Breast epithelium (tissue), 4 donors: ENCODE data around the gene LRRC9. TPM values are rescaled to one million over a fixed set of nuclear protein-coding genes. Genes with fewer than 3 reads are reported as not detected.

Experiments used
- DNase-seq, 2 donors: peaks; one replicate each; pipeline ENCODE4 v3.0.0-alpha.2; 2019; ENCODE audit warnings: low spot score in 2 of 2
- H3K27ac ChIP-seq, 2 donors: fragments of 200-600 bp; sonication (generic) in 1 of 2; one replicate each; pipeline ENCODE4 v1.5.1; 2016 to 2019; ENCODE audit warnings: mild to moderate bottlenecking in 1 of 2
- H3K27me3 ChIP-seq, 2 donors: fragments of 200-600 bp; sonication (generic) in 1 of 2; one replicate each; pipeline versions ENCODE4 v1.5.1 to v1.6.0; 2017 to 2019; ENCODE audit warnings: control low read depth in 1 of 2, mild to moderate bottlenecking in 1 of 2
- H3K36me3 ChIP-seq: fragments of 200-600 bp; one replicate; pipeline ENCODE4 v1.5.1; 2019
- H3K4me1 ChIP-seq, 2 donors: fragments of 200-600 bp; sonication (generic); one replicate each; pipeline ENCODE4 v1.5.1; 2016 to 2019; ENCODE audit warnings: control low read depth in 1 of 2
- H3K4me3 ChIP-seq, 3 donors: fragments of 200-600 bp; sonication (generic); 1 replicate in 2 of 3; 2 replicates in 1 of 3; pipeline ENCODE4 v1.5.1; 2016 to 2019; ENCODE audit warnings: mild to moderate bottlenecking in 3 of 3, moderate library complexity in 2 of 3
- H3K9me3 ChIP-seq, 2 donors: fragments of 200-600 bp; sonication (generic) in 1 of 2; one replicate each; pipeline ENCODE4 v1.5.1; 2016 to 2019; ENCODE audit warnings: control low read depth in 1 of 2
- POLR2A ChIP-seq: fragments of 450-650 bp; IDR thresholded peaks from one replicate; pipeline ENCODE4 v1.6.1; 2016; ENCODE audit warnings: antibody characterized with exemption, mild to moderate bottlenecking, moderate library complexity
- POLR2AphosphoS5 ChIP-seq, 3 donors: sonication (generic); formaldehyde crosslinking; IDR thresholded peaks; one replicate each; pipeline ENCODE4 v1.6.1; 2017; ENCODE audit warnings: antibody characterized with exemption in 3 of 3
- intact Hi-C: fragments of 100-400 bp; cut with DNase I; formaldehyde crosslinking; loops from one replicate; pipeline ENCODE4 v1.15.1; 2023; ENCODE audit warnings: low total_unique reads
- total RNA-seq, 3 donors: library from RNA; depleted of rRNA; stranded (reverse); fragments of >200 nt; gene quantifications; one replicate each; pipeline ENCODE4 v1.1.0, GENCODE V29; 2016
- TF ChIP-seq, protein P1 (sequence below), 3 donors: fragments of 450-650 bp; IDR thresholded peaks; one replicate each; pipeline ENCODE4 v1.5.1; 2016 to 2017; ENCODE audit warnings: antibody characterized with exemption in 3 of 3, mild to moderate bottlenecking in 3 of 3, moderate library complexity in 3 of 3

Gene LRRC9
- total RNA-seq, 3 donors from 2014 or later: 0.16 TPM; not detected in 2

- intact Hi-C loops: no loop called here
Measured at GRCh38 chr14:59895721-59896120, 24.2 kb upstream of the LRRC9 start.

DNA sequence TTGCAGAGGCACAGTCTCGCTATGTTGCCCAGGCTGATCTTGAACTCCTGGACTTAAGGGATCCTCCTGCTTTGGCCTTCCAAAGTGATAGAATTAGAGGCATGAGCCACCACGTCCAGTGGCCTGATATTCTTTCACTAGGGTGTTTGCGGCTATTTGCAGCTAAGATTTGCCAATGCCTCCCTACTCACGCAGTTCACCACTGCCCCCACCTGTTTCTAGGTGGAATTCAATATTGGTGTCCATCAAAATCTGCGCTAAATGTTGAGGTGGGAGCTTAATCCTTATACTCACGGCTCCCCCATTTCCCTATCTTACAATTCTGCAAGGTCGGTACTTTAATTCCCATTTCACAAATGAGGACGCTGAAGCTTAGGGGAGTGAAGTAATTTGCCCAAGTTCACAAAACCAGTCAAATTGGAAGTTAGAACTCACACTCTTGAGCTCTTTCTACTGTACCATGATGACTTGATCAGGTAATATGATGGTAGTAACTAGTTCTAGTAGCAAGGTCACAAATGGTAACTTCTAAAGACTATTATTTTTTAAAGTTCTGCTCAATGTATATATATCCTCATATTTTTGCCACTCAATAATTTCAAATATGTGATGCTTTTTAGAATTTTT, 22.1 kb upstream of the LRRC9 start:
- Histone ChIP-seq H3K36me3 (no peaks in the 10 kb centered on the region), H3K27ac (no peak overlapping the region), H3K27me3 (no peaks in the 10 kb centered on the region), H3K4me3 (no peak overlapping the region), H3K9me3 (no peaks in the 10 kb centered on the region), H3K4me1 (no peaks in the 10 kb centered on the region)
- intact Hi-C loops: no loop called here
- DNase-seq: no peak
- TF ChIP-seq POLR2A: no peak
- TF ChIP-seq, protein P1, sequence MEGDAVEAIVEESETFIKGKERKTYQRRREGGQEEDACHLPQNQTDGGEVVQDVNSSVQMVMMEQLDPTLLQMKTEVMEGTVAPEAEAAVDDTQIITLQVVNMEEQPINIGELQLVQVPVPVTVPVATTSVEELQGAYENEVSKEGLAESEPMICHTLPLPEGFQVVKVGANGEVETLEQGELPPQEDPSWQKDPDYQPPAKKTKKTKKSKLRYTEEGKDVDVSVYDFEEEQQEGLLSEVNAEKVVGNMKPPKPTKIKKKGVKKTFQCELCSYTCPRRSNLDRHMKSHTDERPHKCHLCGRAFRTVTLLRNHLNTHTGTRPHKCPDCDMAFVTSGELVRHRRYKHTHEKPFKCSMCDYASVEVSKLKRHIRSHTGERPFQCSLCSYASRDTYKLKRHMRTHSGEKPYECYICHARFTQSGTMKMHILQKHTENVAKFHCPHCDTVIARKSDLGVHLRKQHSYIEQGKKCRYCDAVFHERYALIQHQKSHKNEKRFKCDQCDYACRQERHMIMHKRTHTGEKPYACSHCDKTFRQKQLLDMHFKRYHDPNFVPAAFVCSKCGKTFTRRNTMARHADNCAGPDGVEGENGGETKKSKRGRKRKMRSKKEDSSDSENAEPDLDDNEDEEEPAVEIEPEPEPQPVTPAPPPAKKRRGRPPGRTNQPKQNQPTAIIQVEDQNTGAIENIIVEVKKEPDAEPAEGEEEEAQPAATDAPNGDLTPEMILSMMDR (IDR thresholded peaks at IDR 0.05): peak in 2 of 3 donors; percentile 58 to 65

More at GRCh38 chr14:59895721-59896120, 24.2 kb upstream of the LRRC9 start:
- no peaks in the 10 kb centered on the region for H3K36me3 ChIP-seq
- H3K9me3 ChIP-seq: no peaks in the 10 kb centered on the region
- no peak overlapping the region for H3K27ac ChIP-seq
- no peak overlapping the region for H3K4me3 ChIP-seq
- no peak for DNase-seq
- no peaks in the 10 kb centered on the region for H3K27me3 ChIP-seq
- H3K4me1 ChIP-seq: no peaks in the 10 kb centered on the region
- TF ChIP-seq POLR2A: no peak
- no peak for TF ChIP-seq POLR2AphosphoS5 (IDR thresholded peaks at IDR 0.05)
- TF ChIP-seq, protein P1 (IDR thresholded peaks at IDR 0.05): no peak

DNA sequence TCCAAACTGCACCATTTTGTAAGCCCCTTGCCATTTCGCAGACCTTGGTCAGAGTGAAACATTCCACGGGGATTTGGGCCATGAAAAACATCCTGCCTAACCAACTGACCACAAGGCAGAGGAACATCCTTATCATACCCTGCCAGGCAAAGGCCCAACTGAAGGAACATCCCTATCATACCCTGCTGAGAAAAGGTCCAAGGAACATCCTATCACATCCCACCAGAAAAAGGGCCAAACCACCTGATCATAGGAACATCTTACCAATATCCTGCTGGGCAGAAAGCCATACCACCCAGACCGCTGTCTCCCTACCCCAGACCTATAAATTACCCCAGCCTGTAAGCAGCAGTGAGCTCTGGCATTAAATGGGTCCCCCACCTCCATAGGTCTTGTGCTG, 19.4 kb upstream of the LRRC9 start:
- Histone ChIP-seq H3K27ac (no peak overlapping the region), H3K36me3 (no peaks in the 10 kb centered on the region), H3K9me3 (no peaks in the 10 kb centered on the region), H3K4me3 (no peak overlapping the region), H3K27me3 (no peaks in the 10 kb centered on the region), H3K4me1 (no peaks in the 10 kb centered on the region)
- TF ChIP-seq, protein P1 (IDR thresholded peaks at IDR 0.05): no peak
- TF ChIP-seq POLR2A: no peak
- TF ChIP-seq POLR2AphosphoS5 (IDR thresholded peaks at IDR 0.05): no peak
- no peak for DNase-seq
- intact Hi-C loops: no loop called here

GRCh38 chr14:59904184-59904583, 15.8 kb upstream of the LRRC9 start:
- no peaks in the 10 kb centered on the region for H3K27me3 ChIP-seq
- H3K4me3 ChIP-seq: no peak overlapping the region
- intact Hi-C loops: no loop called here
- no peak overlapping the region for H3K27ac ChIP-seq
- no peaks in the 10 kb centered on the region for H3K4me1 ChIP-seq
- DNase-seq: no peak
- no peaks in the 10 kb centered on the region for H3K9me3 ChIP-seq
- TF ChIP-seq POLR2A (no peak), POLR2AphosphoS5 (IDR thresholded peaks at IDR 0.05) (no peak)
- TF ChIP-seq, protein P1 (IDR thresholded peaks at IDR 0.05): no peak
- no peaks in the 10 kb centered on the region for H3K36me3 ChIP-seq

DNA sequence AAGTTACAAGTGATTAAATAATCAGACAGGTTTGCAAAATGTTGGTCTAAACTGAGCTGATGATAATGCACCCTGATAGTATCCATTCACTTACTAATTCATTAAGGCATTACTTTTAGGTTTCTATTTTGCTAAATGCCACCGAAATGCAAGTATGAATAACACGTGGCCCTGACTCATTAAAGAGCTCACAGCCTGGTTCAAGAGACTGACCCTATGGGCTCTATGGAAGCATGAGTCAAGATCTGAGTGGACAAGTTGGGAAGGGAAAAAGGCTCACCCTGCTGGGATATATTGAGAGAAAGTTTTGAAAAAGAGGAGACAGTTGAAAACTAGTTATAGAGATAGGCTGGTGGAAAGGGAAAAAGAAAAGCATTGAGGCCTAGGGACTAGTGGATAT, 14.8 kb upstream of the LRRC9 start:
- intact Hi-C loops: no loop called here
- Histone ChIP-seq H3K4me1 (no peaks in the 10 kb centered on the region), H3K9me3 (no peaks in the 10 kb centered on the region), H3K4me3 (no peak overlapping the region), H3K36me3 (no peaks in the 10 kb centered on the region), H3K27ac (no peak overlapping the region), H3K27me3 (no peaks in the 10 kb centered on the region)
- TF ChIP-seq, protein P1 (IDR thresholded peaks at IDR 0.05): no peak
- TF ChIP-seq POLR2A: no peak
- no peak for TF ChIP-seq POLR2AphosphoS5 (IDR thresholded peaks at IDR 0.05)
- no peak for DNase-seq
